Ectodermal cell (in vitro differentiated cells): ENCODE results near the gene USP19.

ENCODE experiments used
- H3K27ac ChIP-seq: 2 replicates; pipeline ENCODE4 v1.7.0; 2013; ENCODE audit warnings: mild to moderate bottlenecking, low read depth, low read length; ENCODE audit not compliant: insufficient read depth, poor library complexity, severe bottlenecking
- H3K27me3 ChIP-seq: 2 replicates; pipeline ENCODE4 v1.7.0; 2013; ENCODE audit warnings: mild to moderate bottlenecking, low read length; ENCODE audit not compliant: insufficient read depth, control insufficient read depth, poor library complexity, severe bottlenecking
- H3K36me3 ChIP-seq: one replicate; pipeline ENCODE4 v1.7.0; 2013; ENCODE audit warnings: low read length; ENCODE audit not compliant: control insufficient read depth, insufficient read depth
- H3K4me1 ChIP-seq: one replicate; pipeline ENCODE4 v1.7.0; 2013; ENCODE audit warnings: low read length; ENCODE audit not compliant: control insufficient read depth, insufficient read depth
- H3K4me3 ChIP-seq: 2 replicates; pipeline ENCODE4 v1.7.0; 2013; ENCODE audit warnings: low read depth, low read length, control low read depth; ENCODE audit not compliant: insufficient read depth
- H3K9me3 ChIP-seq: 2 replicates; pipeline ENCODE4 v1.7.0; 2013; ENCODE audit warnings: mild to moderate bottlenecking, low read length, moderate library complexity; ENCODE audit not compliant: control insufficient read depth
- WGBS, 2 experiments: methylation state at CpG; one replicate each; pipeline ENCODE4 v1.1.7; 2013; ENCODE audit warnings: missing lambda C conversion rate in 2 of 2; 5-methylcytosine and 5-hydroxymethylcytosine counted together

Gene USP19

GRCh38 chr3:49104427-49105291, 16.0 kb downstream of the USP19 start, which contains the start of gene QARS1:
Gene QARS1, minus strand, starts transcription at chr3:49104757. Its CDS starts 24 bp downstream, at chr3:49104733.
- Histone ChIP-seq H3K9me3 (no peaks in the 10 kb centered on the region), H3K4me3 (peak within 1 kb of the TSS; percentile 80), H3K36me3 (peaks cover 30% of the 10 kb centered on the region), H3K4me1 (peaks cover 13% of the 10 kb centered on the region), H3K27ac (peak within 1 kb of the TSS; percentile 93), H3K27me3 (no peaks in the 10 kb centered on the region)
- WGBS, 2 experiments: 2% methylated on average over 50 of the region's 50 CpGs

GRCh38 chr3:49104052-49104426, 16.6 kb downstream of the USP19 start:
- peak overlapping the region; percentile 80 for H3K4me3 ChIP-seq
- no peaks in the 10 kb centered on the region for H3K9me3 ChIP-seq
- H3K36me3 ChIP-seq: peaks cover 36% of the 10 kb centered on the region
- H3K4me1 ChIP-seq: peaks cover 13% of the 10 kb centered on the region
- no peaks in the 10 kb centered on the region for H3K27me3 ChIP-seq
- H3K27ac ChIP-seq: peak overlapping the region; percentile 93
- 11 to 16% methylated on average over 8 of the region's 8 CpGs for WGBS, 2 experiments

GRCh38 chr3:49100046-49100615, 20.5 kb downstream of the USP19 start:
- H3K27ac ChIP-seq: no peak overlapping the region
- peaks cover 51% of the 10 kb centered on the region for H3K36me3 ChIP-seq
- no peaks in the 10 kb centered on the region for H3K9me3 ChIP-seq
- no peak overlapping the region for H3K4me3 ChIP-seq
- no peaks in the 10 kb centered on the region for H3K27me3 ChIP-seq
- WGBS, 2 experiments: 96 to 97% methylated on average over 11 of the region's 11 CpGs
- peaks cover 6% of the 10 kb centered on the region for H3K4me1 ChIP-seq

GRCh38 chr3:49098910-49099630, 21.6 kb downstream of the USP19 start:
- no peak overlapping the region for H3K4me3 ChIP-seq
- 96% methylated on average over 13 of the region's 13 CpGs for WGBS, 2 experiments
- no peaks in the 10 kb centered on the region for H3K9me3 ChIP-seq
- H3K36me3 ChIP-seq: peaks cover 51% of the 10 kb centered on the region
- no peaks in the 10 kb centered on the region for H3K27me3 ChIP-seq
- no peak overlapping the region for H3K27ac ChIP-seq
- peaks cover 6% of the 10 kb centered on the region for H3K4me1 ChIP-seq

GRCh38 chr3:49098429-49098828, 22.2 kb downstream of the USP19 start:
- Histone ChIP-seq H3K9me3 (no peaks in the 10 kb centered on the region), H3K36me3 (peaks cover 51% of the 10 kb centered on the region)
- WGBS, 2 experiments: 92 to 96% methylated on average over 5 of the region's 5 CpGs

GRCh38 chr3:49093853-49094767, 26.5 kb downstream of the USP19 start, which contains the start of gene QRICH1:
Gene QRICH1, minus strand, starts transcription at chr3:49094071. Its CDS starts 17,054 bp downstream, at chr3:49077017.
- no peaks in the 10 kb centered on the region for H3K4me1 ChIP-seq
- 0 to 1% methylated on average over 65 of the region's 65 CpGs for WGBS, 2 experiments
- H3K27me3 ChIP-seq: no peaks in the 10 kb centered on the region
- no peaks in the 10 kb centered on the region for H3K9me3 ChIP-seq
- H3K4me3 ChIP-seq: peak within 1 kb of the TSS; percentile 99
- peak within 1 kb of the TSS; percentile 99 for H3K27ac ChIP-seq
- peaks cover 23% of the 10 kb centered on the region for H3K36me3 ChIP-seq

More at GRCh38 chr3:49098429-49098828, 22.2 kb downstream of the USP19 start:
- Histone ChIP-seq H3K4me3 (no peak overlapping the region), H3K4me1 (peaks cover under 1% of the 10 kb centered on the region), H3K27me3 (no peaks in the 10 kb centered on the region), H3K27ac (no peak overlapping the region)

- peak overlapping the region; percentile 99 for H3K4me3 ChIP-seq
- peaks cover 14% of the 10 kb centered on the region for H3K36me3 ChIP-seq
- 0% methylated on average over 85 to 86 of the region's 86 CpGs for WGBS, 2 experiments
Measured at GRCh38 chr3:49092938-49093852, 27.4 kb downstream of the USP19 start.

GRCh38 chr3:49081429-49081828, 39.2 kb downstream of the USP19 start:
- no peak overlapping the region for H3K4me3 ChIP-seq
- no peaks in the 10 kb centered on the region for H3K4me1 ChIP-seq
- H3K36me3 ChIP-seq: peaks cover 4% of the 10 kb centered on the region
- WGBS, 2 experiments: 93% methylated on average over 8 of the region's 8 CpGs
- H3K27ac ChIP-seq: no peak overlapping the region
- H3K9me3 ChIP-seq: no peaks in the 10 kb centered on the region
- H3K27me3 ChIP-seq: no peaks in the 10 kb centered on the region

More at GRCh38 chr3:49092938-49093852, 27.4 kb downstream of the USP19 start:
- no peaks in the 10 kb centered on the region for H3K4me1 ChIP-seq
- H3K27ac ChIP-seq: peak overlapping the region; percentile 99
- H3K27me3 ChIP-seq: no peaks in the 10 kb centered on the region
- H3K9me3 ChIP-seq: no peaks in the 10 kb centered on the region

- Histone ChIP-seq H3K27me3 (no peaks in the 10 kb centered on the region), H3K4me1 (no peaks in the 10 kb centered on the region), H3K36me3 (peaks cover 24% of the 10 kb centered on the region), H3K4me3 (no peak overlapping the region), H3K9me3 (no peaks in the 10 kb centered on the region), H3K27ac (no peak overlapping the region)
- WGBS, 2 experiments: 94 to 96% methylated on average over 2 of the region's 2 CpGs
Measured at GRCh38 chr3:49079270-49079669, 41.4 kb downstream of the USP19 start.
